Mesendoderm (in vitro differentiated cells): Measurements from ENCODE around the gene HCN2.

Experiments used
- DNase-seq: peaks from one replicate; pipeline ENCODE4 v3.0.0; 2013
- H2AK5ac ChIP-seq: 2 replicates; pipeline ENCODE4 v1.6.1; 2013; ENCODE audit warnings: low read length, inconsistent platforms
- H2BK120ac ChIP-seq: 2 replicates; pipeline ENCODE4 v1.6.1; 2013; ENCODE audit warnings: low read depth, mild to moderate bottlenecking, low read length, moderate library complexity, mixed read lengths
- H2BK15ac ChIP-seq: replicated peaks from 2 replicates; pipeline ENCODE4 v1.6.1; 2013; ENCODE audit warnings: low read depth, mild to moderate bottlenecking, moderate library complexity
- H2BK5ac ChIP-seq: 2 replicates; pipeline ENCODE4 v1.6.1; 2013; ENCODE audit warnings: low read length, inconsistent platforms
- H3K18ac ChIP-seq: 2 replicates; pipeline ENCODE4 v1.6.1; 2013; ENCODE audit warnings: mild to moderate bottlenecking, low read length, mixed read lengths
- H3K23ac ChIP-seq: one replicate; pipeline ENCODE4 v1.6.1; 2013; ENCODE audit warnings: low read length
- H3K27ac ChIP-seq: 2 replicates; pipeline ENCODE4 v1.5.1; 2013; ENCODE audit warnings: low read depth, mild to moderate bottlenecking, inconsistent platforms, low read length, moderate library complexity
- H3K27me3 ChIP-seq: 2 replicates; pipeline ENCODE4 v1.6.1; 2013; ENCODE audit warnings: low read length, control low read depth, mild to moderate bottlenecking, inconsistent platforms; ENCODE audit not compliant: insufficient read depth, poor library complexity
- H3K36me3 ChIP-seq: 2 replicates; pipeline ENCODE4 v1.6.1; 2013; ENCODE audit warnings: low read length, inconsistent platforms; ENCODE audit not compliant: control insufficient read depth, insufficient read depth
- H3K4ac ChIP-seq: one replicate; pipeline ENCODE4 v1.6.1; 2013; ENCODE audit warnings: low read depth, mild to moderate bottlenecking, low read length, moderate library complexity
- H3K4me1 ChIP-seq: 2 replicates; pipeline ENCODE4 v1.6.1; 2013; ENCODE audit warnings: low read depth, low read length, inconsistent platforms; ENCODE audit not compliant: control insufficient read depth
- H3K4me2 ChIP-seq: 2 replicates; pipeline ENCODE4 v1.6.1; 2013; ENCODE audit warnings: low read length
- H3K4me3 ChIP-seq: 2 replicates; pipeline ENCODE4 v1.5.1; 2013; ENCODE audit warnings: mild to moderate bottlenecking, low read length
- H3K56ac ChIP-seq: one replicate; pipeline ENCODE4 v1.6.1; 2013; ENCODE audit warnings: low read length
- H3K79me1 ChIP-seq: 2 replicates; pipeline ENCODE4 v1.6.1; 2013; ENCODE audit warnings: low read length, inconsistent platforms
- H3K79me2 ChIP-seq: 2 replicates; pipeline ENCODE4 v1.6.1; 2013; ENCODE audit warnings: mild to moderate bottlenecking, low read length; ENCODE audit not compliant: control insufficient read depth, insufficient read depth
- H3K9ac ChIP-seq: 2 replicates; pipeline ENCODE4 v1.6.1; 2013; ENCODE audit warnings: low read length, inconsistent platforms
- H4K5ac ChIP-seq: one replicate; pipeline ENCODE4 v1.6.1; 2013; ENCODE audit warnings: low read length
- H4K8ac ChIP-seq: one replicate; pipeline ENCODE4 v1.6.1; 2013; ENCODE audit warnings: low read depth, mild to moderate bottlenecking, control low read depth, low read length, moderate library complexity
- WGBS: extraction: QIAGEN DNeasy Blood & Tissue Kit; methylation state at CpG from one replicate; pipeline ENCODE4 v1.1.7; 2013; ENCODE audit warnings: low lambda C conversion rate, missing lambda C conversion rate; ENCODE audit not compliant: insufficient coverage; ENCODE audit errors: extremely low coverage; 5-methylcytosine and 5-hydroxymethylcytosine counted together

The HCN2 gene

DNA sequence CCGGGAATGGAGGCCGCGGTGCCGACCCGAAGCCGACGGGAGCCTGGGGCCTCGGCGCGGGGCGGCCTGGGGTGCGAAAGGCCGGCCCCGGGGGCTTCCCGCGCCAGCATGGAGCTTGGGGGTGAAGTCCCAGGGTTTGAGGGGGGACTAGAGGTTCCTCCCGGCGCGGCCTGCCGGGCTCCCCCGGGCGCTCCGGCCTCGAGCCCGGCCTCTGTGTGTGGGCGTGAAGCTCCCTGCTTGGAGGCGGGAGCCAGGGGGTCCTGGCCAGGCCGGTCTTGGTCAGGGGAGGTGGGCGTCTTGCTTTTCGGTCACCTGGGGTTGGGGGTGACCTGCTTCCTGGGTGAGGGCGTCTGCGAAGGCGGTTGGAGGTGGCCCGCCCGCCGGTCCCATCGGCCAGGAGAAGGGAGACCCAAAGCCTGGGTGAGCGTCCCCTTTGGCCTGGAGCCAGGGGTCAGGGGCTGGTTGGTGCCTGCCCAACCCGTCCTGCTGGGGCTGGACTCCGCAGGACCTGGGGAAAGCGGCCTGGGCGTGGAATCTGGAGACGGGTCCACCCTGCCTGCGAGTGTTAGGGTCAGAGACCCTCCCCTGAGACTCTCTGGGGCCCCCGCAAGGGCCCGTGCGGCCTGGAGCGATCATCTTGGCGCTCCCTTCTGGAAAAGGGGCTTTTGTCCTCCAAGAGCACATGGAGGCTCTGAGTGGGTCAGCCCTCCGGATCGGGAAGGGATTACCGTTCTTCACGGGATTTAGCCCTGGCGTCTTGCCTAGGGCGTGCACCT lies 16.8 kb upstream of the HCN2 start:
- Histone ChIP-seq H3K4me3 (peak overlapping the region; percentile 87), H2BK5ac (no peak overlapping the region), H4K5ac (no peak overlapping the region), H3K18ac (peak overlapping the region; percentile 90), H2AK5ac (peak overlapping the region; percentile 66), H3K36me3 (no peaks in the 10 kb centered on the region), H2BK15ac (no peak overlapping the region), H3K56ac (peak overlapping the region; percentile 96), H3K79me1 (peaks cover 4% of the 10 kb centered on the region), H3K27me3 (no peaks in the 10 kb centered on the region), H3K4me2 (peak overlapping the region; percentile 49), H3K9ac (peak overlapping the region; percentile 97), H2BK120ac (no peak overlapping the region), H4K8ac (peak overlapping the region; percentile 82), H3K4me1 (peaks cover 5% of the 10 kb centered on the region), H3K4ac (peak overlapping the region; percentile 81), H3K23ac (peak overlapping the region; percentile 83), H3K79me2 (peaks cover 50% of the 10 kb centered on the region), H3K27ac (peak overlapping the region; percentile 56)
- no CpG with 5 or more reads among the region's 55 CpGs for WGBS
- DNase-seq: peak; percentile 74

DNA sequence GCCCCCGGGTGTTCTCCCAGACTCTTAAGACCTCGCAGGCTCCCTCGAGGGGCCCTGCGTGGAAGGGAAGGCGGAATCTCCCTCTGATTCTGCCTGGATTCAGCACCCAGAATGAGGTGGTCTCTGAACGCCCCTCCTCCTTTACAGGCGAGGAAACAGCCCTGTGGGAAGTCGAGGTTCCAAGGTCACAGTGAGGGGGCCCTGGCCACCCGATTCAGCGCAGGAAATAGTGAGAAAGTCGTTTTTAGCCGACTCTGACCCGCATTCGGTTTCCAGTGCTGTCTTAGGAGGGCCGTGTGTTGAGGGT lies 16.2 kb upstream of the HCN2 start:
- Histone ChIP-seq H3K4ac (no peak overlapping the region), H3K27me3 (no peaks in the 10 kb centered on the region), H2AK5ac (peak overlapping the region; percentile 66), H3K79me1 (peaks cover 5% of the 10 kb centered on the region), H3K79me2 (peaks cover 56% of the 10 kb centered on the region), H4K5ac (no peak overlapping the region), H3K4me1 (peaks cover 5% of the 10 kb centered on the region), H3K36me3 (no peaks in the 10 kb centered on the region), H3K4me2 (peak overlapping the region; percentile 49), H2BK15ac (no peak overlapping the region), H3K23ac (peak overlapping the region; percentile 67), H3K27ac (no peak overlapping the region), H4K8ac (no peak overlapping the region), H3K18ac (no peak overlapping the region), H2BK5ac (no peak overlapping the region), H2BK120ac (no peak overlapping the region), H3K56ac (peak overlapping the region; percentile 96), H3K9ac (peak overlapping the region; percentile 97), H3K4me3 (peak overlapping the region; percentile 87)
- DNase-seq: no peak
- no CpG with 5 or more reads among the region's 15 CpGs for WGBS

DNA sequence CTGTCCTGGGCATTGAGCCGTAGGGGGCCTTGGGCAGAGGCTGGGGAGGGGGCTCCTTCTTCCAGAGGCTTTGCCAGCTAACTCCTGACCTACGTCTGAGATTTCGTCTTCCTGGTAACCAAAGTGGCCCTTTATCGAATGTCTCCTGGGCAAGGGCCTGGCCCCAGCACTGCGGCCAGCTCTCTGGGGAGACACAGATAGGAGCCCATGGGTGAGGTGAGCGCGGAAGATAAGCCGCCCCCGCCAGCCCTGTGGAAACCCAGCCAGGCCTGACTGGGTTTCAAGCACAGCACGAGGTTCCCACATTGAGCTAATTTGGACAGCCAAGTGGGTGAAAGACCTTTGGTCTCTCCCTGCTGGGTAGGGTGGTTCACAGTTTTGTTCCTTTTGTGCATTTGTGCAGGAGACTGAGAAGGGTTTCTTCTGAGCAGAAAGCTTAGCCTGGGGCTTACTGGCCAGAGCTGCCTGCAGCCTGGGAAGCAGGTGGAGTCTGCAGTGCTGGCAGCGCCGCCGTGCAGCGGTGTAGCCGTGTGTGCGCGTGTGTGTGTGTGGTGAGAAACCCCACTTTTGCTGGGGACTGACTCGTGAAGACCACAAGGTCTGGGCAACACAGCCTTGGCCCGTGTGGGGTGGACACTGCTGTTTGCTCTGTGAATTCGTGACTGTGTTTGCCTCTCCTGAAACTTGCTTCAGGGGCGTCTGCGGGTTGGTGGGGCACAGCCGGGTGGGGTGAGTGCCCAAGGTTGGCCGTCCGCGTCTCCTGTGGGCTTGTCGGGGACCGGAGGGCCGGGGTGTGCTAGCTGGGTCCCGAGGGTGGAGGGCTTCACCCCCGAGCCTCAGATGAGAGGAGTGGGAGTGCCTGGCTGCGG lies 14.8 kb upstream of the HCN2 start:
- Histone ChIP-seq H3K9ac (peak overlapping the region; percentile 64), H3K4me3 (no peak overlapping the region), H2BK5ac (no peak overlapping the region), H3K4ac (no peak overlapping the region), H3K23ac (peak overlapping the region; percentile 24), H3K79me2 (peaks cover 67% of the 10 kb centered on the region), H3K56ac (peak overlapping the region; percentile 82), H4K8ac (no peak overlapping the region), H3K27me3 (no peaks in the 10 kb centered on the region), H3K4me2 (peak overlapping the region; percentile 46), H4K5ac (no peak overlapping the region), H3K27ac (no peak overlapping the region), H3K36me3 (no peaks in the 10 kb centered on the region), H2BK120ac (no peak overlapping the region), H3K79me1 (peaks cover 7% of the 10 kb centered on the region), H3K18ac (no peak overlapping the region), H2AK5ac (no peak overlapping the region), H3K4me1 (peaks cover 5% of the 10 kb centered on the region), H2BK15ac (no peak overlapping the region)
- WGBS: no CpG with 5 or more reads among the region's 32 CpGs
- no peak for DNase-seq

DNA sequence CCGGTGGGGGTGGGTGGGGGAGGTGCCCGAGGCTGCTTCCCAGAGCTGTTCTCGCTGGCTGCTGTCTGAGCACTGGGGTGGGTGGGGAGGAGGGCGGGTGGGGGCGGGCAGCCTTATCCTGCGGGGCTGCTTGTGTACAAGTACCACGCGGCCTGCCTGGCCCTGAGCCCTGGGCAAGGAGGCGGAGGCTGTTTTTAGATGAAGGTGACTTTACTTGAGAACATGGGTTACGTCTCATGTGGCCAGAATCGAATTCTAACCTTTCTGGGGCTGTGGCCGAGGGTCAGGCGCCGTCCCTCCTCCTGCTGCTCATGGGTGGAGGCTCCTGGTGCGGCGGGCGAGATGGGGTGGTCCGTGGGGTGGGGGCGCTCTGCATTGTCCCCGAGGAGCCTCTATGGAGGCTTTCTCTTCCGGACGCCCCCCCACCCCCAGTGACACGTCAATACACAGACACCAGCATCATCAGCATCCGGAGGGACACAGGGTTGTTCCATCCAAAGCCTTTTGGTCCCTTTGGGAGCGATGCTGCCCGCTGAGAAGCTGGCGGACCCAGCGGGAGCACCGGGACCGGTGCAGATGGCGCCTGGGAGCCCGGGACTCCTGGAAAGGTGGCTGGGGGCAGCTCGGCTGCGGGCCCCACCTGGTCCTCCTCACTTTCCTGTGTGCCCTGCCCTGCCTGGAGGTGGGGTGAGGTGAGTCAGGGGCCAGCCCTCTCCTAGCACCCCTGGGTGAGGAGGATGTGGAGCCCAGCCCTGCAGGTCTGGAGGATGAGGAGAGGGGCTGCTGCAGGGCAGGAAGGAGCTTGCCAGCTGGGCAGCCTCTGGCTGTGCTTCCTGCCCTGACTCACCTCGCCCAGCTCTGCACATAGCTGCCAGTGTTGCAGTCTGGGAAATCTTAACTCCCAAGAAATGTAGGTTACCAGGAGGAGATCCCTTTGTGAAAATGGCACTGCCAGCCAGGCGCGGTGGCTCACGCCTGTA lies 13.9 kb upstream of the HCN2 start:
- Histone ChIP-seq H3K56ac (peak overlapping the region; percentile 82), H3K79me2 (peaks cover 70% of the 10 kb centered on the region), H3K4me2 (no peak overlapping the region), H3K9ac (no peak overlapping the region), H2BK5ac (no peak overlapping the region), H3K4ac (no peak overlapping the region), H2AK5ac (no peak overlapping the region), H2BK120ac (no peak overlapping the region), H4K5ac (no peak overlapping the region), H2BK15ac (no peak overlapping the region), H3K4me3 (no peak overlapping the region), H3K27ac (no peak overlapping the region), H3K79me1 (peaks cover 7% of the 10 kb centered on the region), H3K18ac (no peak overlapping the region), H3K27me3 (no peaks in the 10 kb centered on the region), H4K8ac (no peak overlapping the region), H3K4me1 (peaks cover 5% of the 10 kb centered on the region), H3K36me3 (no peaks in the 10 kb centered on the region), H3K23ac (no peak overlapping the region)
- no CpG with 5 or more reads among the region's 38 CpGs for WGBS
- no peak for DNase-seq

DNA sequence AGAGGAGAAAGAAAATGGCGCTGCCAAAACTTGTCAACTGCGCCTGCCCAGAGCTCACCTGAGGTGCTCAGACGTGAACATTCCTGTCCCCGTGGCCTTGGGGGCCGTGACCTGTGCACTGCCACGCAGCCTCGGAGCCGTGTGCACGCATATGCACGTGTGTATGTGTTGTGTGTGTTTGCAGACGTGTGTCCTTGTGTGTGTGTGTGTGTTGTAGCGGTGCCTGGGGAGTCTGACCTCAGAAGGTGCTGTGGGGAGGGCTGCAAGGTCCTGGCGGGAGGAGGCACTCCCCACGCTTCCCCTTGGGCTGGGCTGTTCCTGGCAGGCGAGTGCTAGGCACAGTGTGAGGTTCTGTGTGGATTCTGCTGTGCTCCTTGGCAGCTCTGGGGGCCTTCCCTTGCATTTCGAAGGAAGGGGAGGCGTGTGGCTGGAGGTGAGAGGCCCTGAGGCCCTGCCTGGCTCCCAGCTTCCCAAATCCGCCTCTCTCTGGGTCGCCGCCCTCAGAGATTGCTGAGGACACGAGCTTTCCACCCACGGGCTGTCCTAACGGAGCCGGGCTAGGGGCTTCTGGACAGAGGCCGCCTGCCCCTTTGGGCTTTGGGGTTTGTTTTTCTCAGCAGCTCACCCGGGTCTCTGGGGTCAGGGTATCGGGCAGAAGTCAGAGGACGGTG lies 12.8 kb upstream of the HCN2 start:
- H2BK15ac ChIP-seq: no peak overlapping the region
- H3K9ac ChIP-seq: peak overlapping the region; percentile 21
- H3K27me3 ChIP-seq: no peaks in the 10 kb centered on the region
- H3K23ac ChIP-seq: no peak overlapping the region
- H4K5ac ChIP-seq: no peak overlapping the region
- no peaks in the 10 kb centered on the region for H3K36me3 ChIP-seq
- H3K4me1 ChIP-seq: peaks cover 5% of the 10 kb centered on the region
- no peak overlapping the region for H3K18ac ChIP-seq
- H3K79me1 ChIP-seq: peaks cover 7% of the 10 kb centered on the region
- H4K8ac ChIP-seq: no peak overlapping the region
- DNase-seq: no peak
- H3K27ac ChIP-seq: no peak overlapping the region
- peaks cover 70% of the 10 kb centered on the region for H3K79me2 ChIP-seq
- H3K4me2 ChIP-seq: no peak overlapping the region
- H3K4ac ChIP-seq: no peak overlapping the region
- no CpG with 5 or more reads among the region's 28 CpGs for WGBS
- H2BK120ac ChIP-seq: no peak overlapping the region
- peak overlapping the region; percentile 56 for H3K56ac ChIP-seq
- H2BK5ac ChIP-seq: no peak overlapping the region
- no peak overlapping the region for H3K4me3 ChIP-seq
- H2AK5ac ChIP-seq: no peak overlapping the region
